HCT116 (cell line): ENCODE results near the gene IL17C. TPM values are rescaled to one million over a fixed set of nuclear protein-coding genes. Genes with fewer than 3 reads are reported as not detected.

Experiments used
- ATAC-seq: fragments of 200-7000 bp; cut with Tn5 transposase; 2 replicates; pipeline ENCODE4 v1.9.1; 2020; ENCODE audit warnings: mild to moderate bottlenecking, moderate library complexity
- BruUV-seq: library from RNA; stranded (reverse); fragments of 400-500 nt; replicated peaks from 2 replicates; lab custom pipeline; 2021; lab: Mats Ljungman, UMichigan
- CTCF ChIA-PET: fragments of 300-600 bp; sonication (Branson Sonifier 250); formaldehyde crosslinking; loops from one replicate; lab custom pipeline; 2021; ENCODE audit warnings: antibody characterized with exemption; lab: Charles Lee
- POLR2A ChIA-PET: fragments of 300-600, 350-600 bp; sonication (Branson Sonifier 250); formaldehyde crosslinking; loops from one replicate; lab custom pipeline; 2021; ENCODE audit warnings: antibody characterized with exemption; lab: Charles Lee
- RAD21 ChIA-PET, 2 experiments: fragments of 300-600 bp; sonication (Branson Sonifier 250); formaldehyde crosslinking; loops; one replicate each; lab custom pipeline; 2023; ENCODE audit warnings: low total read pairs in 2 of 2; ENCODE audit not compliant: uncharacterized antibody in 2 of 2, unreplicated experiment in 2 of 2, low non-redundant PET in 1 of 2; lab: Charles Lee
- DNase-seq: peaks from one replicate; pipeline ENCODE4 v3.0.0-alpha.2; 2010; ENCODE audit warnings: low read depth, low spot score
- H2AFZ ChIP-seq: fragments of 200-600 bp; shearing (Covaris generic), sonication (generic); 2 replicates; pipeline ENCODE4 v1.6.1; 2017; ENCODE audit warnings: low read depth, mixed run types, mixed read lengths, antibody characterized with exemption, low read length; ENCODE audit not compliant: poor library complexity, severe bottlenecking
- H3K27ac ChIP-seq: 2 replicates; pipeline ENCODE4 v1.5.1; 2012; ENCODE audit warnings: low read depth, low read length
- H3K27me3 ChIP-seq: fragments of 200-600 bp; sonication (generic); 2 replicates; pipeline ENCODE4 v1.6.1; 2016; ENCODE audit warnings: mixed run types, low read length, mixed read lengths; ENCODE audit not compliant: insufficient read depth
- H3K36me3 ChIP-seq, 2 experiments: fragments of 200-500 bp in 1 of 2; fragments of 200-600 bp in 1 of 2; sonication (Bioruptor generic) in 1 of 2; sonication (generic) in 1 of 2; 2 replicates each; pipeline versions ENCODE4 v1.5.1 to v1.6.1; 2014 to 2016; ENCODE audit warnings: low read length in 2 of 2, inconsistent platforms in 1 of 2, mixed read lengths in 1 of 2, mixed run types in 1 of 2; ENCODE audit not compliant: insufficient read depth in 2 of 2, control insufficient read depth in 1 of 2
- H3K4me1 ChIP-seq, 2 experiments: fragments of 200-600 bp in 1 of 2; sonication (generic) in 1 of 2; 2 replicates each; pipeline versions ENCODE4 v1.5.1 to v1.6.1; 2012 to 2017; ENCODE audit warnings: low read length in 2 of 2, inconsistent platforms in 1 of 2, mild to moderate bottlenecking in 1 of 2, mixed read lengths in 1 of 2, mixed run types in 1 of 2, moderate library complexity in 1 of 2; ENCODE audit not compliant: insufficient read depth in 2 of 2, control insufficient read depth in 1 of 2
- H3K4me2 ChIP-seq: fragments of 200-600 bp; sonication (generic); 2 replicates; pipeline ENCODE4 v1.6.1; 2017; ENCODE audit warnings: mixed run types, low read length, mixed read lengths
- H3K4me3 ChIP-seq, 2 experiments: fragments of 200-600 bp in 1 of 2; sonication (generic) in 1 of 2; replicated peaks in 1 of 2; 2 replicates each; pipeline ENCODE4 v1.5.1; 2011 to 2016; ENCODE audit warnings: low read length in 2 of 2, control low read depth in 1 of 2, low read depth in 1 of 2, mild to moderate bottlenecking in 1 of 2, mixed read lengths in 1 of 2, mixed run types in 1 of 2
- H3K79me2 ChIP-seq: fragments of 200-600 bp; sonication (generic); 2 replicates; pipeline ENCODE4 v1.6.1; 2017; ENCODE audit warnings: mild to moderate bottlenecking, mixed run types, low read length, moderate library complexity, mixed read lengths; ENCODE audit not compliant: insufficient read depth
- H3K9ac ChIP-seq: fragments of 200-600 bp; sonication (generic); 2 replicates; pipeline ENCODE4 v1.6.1; 2016; ENCODE audit warnings: low read length, mixed read lengths
- H3K9me2 ChIP-seq: fragments of 200-600 bp; sonication (generic), shearing (Covaris generic); 2 replicates; pipeline ENCODE4 v1.6.1; 2017; ENCODE audit warnings: mixed run types, mild to moderate bottlenecking, moderate library complexity; ENCODE audit not compliant: insufficient read depth
- H3K9me3 ChIP-seq, 2 experiments: fragments of 200-500 bp in 1 of 2; fragments of 200-600 bp in 1 of 2; sonication (Bioruptor generic) in 1 of 2; sonication (generic) in 1 of 2; 2 replicates each; pipeline ENCODE4 v1.6.1; 2014 to 2017; ENCODE audit warnings: low read length in 2 of 2, mixed read lengths in 2 of 2, inconsistent platforms in 1 of 2, low read depth in 1 of 2, mild to moderate bottlenecking in 1 of 2, mixed run types in 1 of 2, moderate library complexity in 1 of 2; ENCODE audit not compliant: control insufficient read depth in 1 of 2, insufficient read depth in 1 of 2
- H4K20me1 ChIP-seq: fragments of 200-600 bp; sonication (generic), shearing (Covaris generic); 2 replicates; pipeline ENCODE4 v1.6.1; 2017; ENCODE audit warnings: mixed run types, mild to moderate bottlenecking, moderate library complexity; ENCODE audit not compliant: insufficient read depth
- CBX3 ChIP-seq: IDR thresholded peaks from 2 replicates; pipeline ENCODE4 v1.6.1; 2012; ENCODE audit warnings: low read depth
- CEBPB ChIP-seq: IDR thresholded peaks from 2 replicates; pipeline ENCODE4 v1.6.1; 2012; ENCODE audit warnings: low read depth
- ELF1 ChIP-seq: IDR thresholded peaks from 2 replicates; pipeline ENCODE4 v1.6.1; 2012; ENCODE audit warnings: low read depth, borderline replicate concordance
- EZH2 ChIP-seq: fragments of 200-600 bp; sonication (generic); IDR thresholded peaks from 2 replicates; pipeline ENCODE4 v1.6.1; 2017; ENCODE audit warnings: antibody characterized with exemption, mixed run types
- EZH2phosphoT487 ChIP-seq: fragments of 200-600 bp; IDR thresholded peaks from 2 replicates; pipeline ENCODE4 v1.6.1; 2018; ENCODE audit warnings: antibody characterized with exemption, borderline replicate concordance
- JUND ChIP-seq: IDR thresholded peaks from 2 replicates; pipeline ENCODE4 v1.6.1; 2012
- POLR2AphosphoS5 ChIP-seq: IDR thresholded peaks from 2 replicates; pipeline ENCODE4 v1.6.1; 2011; ENCODE audit warnings: mild to moderate bottlenecking, low read depth, low read length, moderate library complexity
- RAD21 ChIP-seq: IDR thresholded peaks from 2 replicates; pipeline ENCODE4 v1.6.1; 2012; ENCODE audit warnings: low read depth, mild to moderate bottlenecking
- SIN3A ChIP-seq: IDR thresholded peaks from 2 replicates; pipeline ENCODE4 v1.6.1; 2012; ENCODE audit warnings: low read depth
- SRF ChIP-seq: IDR thresholded peaks from 2 replicates; pipeline ENCODE4 v1.6.1; 2012; ENCODE audit warnings: low read depth
- TCF7L2 ChIP-seq: IDR thresholded peaks from 2 replicates; pipeline ENCODE4 v1.7.0; 2011; ENCODE audit warnings: borderline replicate concordance, inconsistent platforms; ENCODE audit not compliant: insufficient read depth, insufficient read length; ENCODE audit errors: extremely low read depth
- YY1 ChIP-seq: IDR thresholded peaks from 2 replicates; pipeline ENCODE4 v1.6.1; 2011; ENCODE audit warnings: low read length, low read depth, moderate library complexity, mild to moderate bottlenecking; ENCODE audit not compliant: insufficient replicate concordance; ENCODE audit errors: extremely low read depth
- ZFX ChIP-seq: fragments of 450-650 bp; IDR thresholded peaks from 2 replicates; pipeline ENCODE4 v1.6.1; 2017
- intact Hi-C: fragments of 100-400 bp; cut with micrococcal nuclease; formaldehyde crosslinking; loops from 2 replicates; pipeline ENCODE4 v1.10.0; 2022
- total RNA-seq: library from RNA; stranded (reverse); gene quantifications from one replicate; pipeline ENCODE4 v1.2.1, GENCODE V29; 2021; ENCODE audit not compliant: unreplicated experiment
- TF ChIP-seq, protein P1 (sequence below): IDR thresholded peaks from 2 replicates; pipeline ENCODE4 v1.6.1; 2012
- TF ChIP-seq, protein P2 (sequence below), 3 experiments: fragments of 200-600 bp in 1 of 3; sonication (generic) in 1 of 3; IDR thresholded peaks in 2 of 3; conservative IDR thresholded peaks in 1 of 3; 2 replicates each; pipeline ENCODE4 v1.5.1; 2012 to 2017; ENCODE audit warnings: low read depth in 2 of 3, low read length in 2 of 3, antibody characterized with exemption in 1 of 3, borderline replicate concordance in 1 of 3, control low read depth in 1 of 3, mild to moderate bottlenecking in 1 of 3, mixed read lengths in 1 of 3, mixed run types in 1 of 3, moderate library complexity in 1 of 3; ENCODE audit not compliant: insufficient read depth in 1 of 3
- TF ChIP-seq, protein P3 (sequence below): IDR thresholded peaks from 2 replicates; pipeline ENCODE4 v1.6.1; 2011; ENCODE audit warnings: mild to moderate bottlenecking, low read length, moderate library complexity; ENCODE audit not compliant: insufficient replicate concordance; ENCODE audit errors: extremely low read depth
- TF ChIP-seq, protein P4 (sequence below): IDR thresholded peaks from 2 replicates; pipeline ENCODE4 v1.6.1; 2012; ENCODE audit warnings: low read depth
- TF ChIP-seq, protein P5 (sequence below): IDR thresholded peaks from 2 replicates; pipeline ENCODE4 v1.6.1; 2012

The IL17C gene
- total RNA-seq, 1 experiment from 2014 or later, result not detected

DNA sequence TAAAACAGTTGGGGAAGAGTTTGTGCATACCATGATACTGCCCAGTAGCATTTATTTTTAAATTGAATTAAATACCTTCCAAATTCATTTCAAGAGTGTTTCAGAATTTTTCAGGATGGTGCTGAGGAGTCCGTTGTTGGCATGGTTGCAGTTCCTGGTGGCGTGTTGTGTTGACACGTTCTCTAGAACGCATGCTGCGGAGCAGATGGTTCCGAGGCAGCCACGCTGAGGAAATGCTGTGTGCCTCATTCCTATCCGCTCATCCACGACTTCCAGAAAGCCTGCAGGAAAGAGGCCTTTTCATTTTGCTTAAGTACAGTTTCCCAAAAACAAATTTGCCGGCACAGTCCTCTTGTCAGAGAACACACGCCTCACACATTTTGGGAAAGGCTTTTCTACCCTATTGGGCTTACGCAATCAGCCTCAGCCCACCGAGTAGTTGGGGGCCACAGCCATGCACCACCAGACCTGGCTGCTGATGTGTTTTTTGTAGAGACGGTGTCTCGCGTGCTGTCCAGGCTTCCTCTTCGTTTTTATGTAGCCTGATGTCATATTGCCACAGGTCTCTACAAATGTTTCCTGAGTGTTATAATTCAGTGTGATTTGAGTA lies 32.1 kb upstream of the IL17C start:
- ATAC-seq (no peak), DNase-seq (no peak)
- peaks cover 28% of the 10 kb centered on the region; the same call in 1 of the 2 replicates for H3K79me2 ChIP-seq
- H4K20me1 ChIP-seq, result no peaks in the 10 kb centered on the region
- TF ChIP-seq, protein P1, sequence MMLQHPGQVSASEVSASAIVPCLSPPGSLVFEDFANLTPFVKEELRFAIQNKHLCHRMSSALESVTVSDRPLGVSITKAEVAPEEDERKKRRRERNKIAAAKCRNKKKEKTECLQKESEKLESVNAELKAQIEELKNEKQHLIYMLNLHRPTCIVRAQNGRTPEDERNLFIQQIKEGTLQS, result no peak
- TF ChIP-seq ZFX (no peak), SIN3A (no peak), ELF1 (no peak), EZH2 (no peak), YY1 (no peak), JUND (no peak), TCF7L2 (no peak), CBX3 (no peak), CEBPB (no peak), RAD21 (no peak), SRF (no peak), EZH2phosphoT487 (no peak), POLR2AphosphoS5 (no peak)
- TF ChIP-seq, protein P2, sequence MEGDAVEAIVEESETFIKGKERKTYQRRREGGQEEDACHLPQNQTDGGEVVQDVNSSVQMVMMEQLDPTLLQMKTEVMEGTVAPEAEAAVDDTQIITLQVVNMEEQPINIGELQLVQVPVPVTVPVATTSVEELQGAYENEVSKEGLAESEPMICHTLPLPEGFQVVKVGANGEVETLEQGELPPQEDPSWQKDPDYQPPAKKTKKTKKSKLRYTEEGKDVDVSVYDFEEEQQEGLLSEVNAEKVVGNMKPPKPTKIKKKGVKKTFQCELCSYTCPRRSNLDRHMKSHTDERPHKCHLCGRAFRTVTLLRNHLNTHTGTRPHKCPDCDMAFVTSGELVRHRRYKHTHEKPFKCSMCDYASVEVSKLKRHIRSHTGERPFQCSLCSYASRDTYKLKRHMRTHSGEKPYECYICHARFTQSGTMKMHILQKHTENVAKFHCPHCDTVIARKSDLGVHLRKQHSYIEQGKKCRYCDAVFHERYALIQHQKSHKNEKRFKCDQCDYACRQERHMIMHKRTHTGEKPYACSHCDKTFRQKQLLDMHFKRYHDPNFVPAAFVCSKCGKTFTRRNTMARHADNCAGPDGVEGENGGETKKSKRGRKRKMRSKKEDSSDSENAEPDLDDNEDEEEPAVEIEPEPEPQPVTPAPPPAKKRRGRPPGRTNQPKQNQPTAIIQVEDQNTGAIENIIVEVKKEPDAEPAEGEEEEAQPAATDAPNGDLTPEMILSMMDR (IDR thresholded peaks at IDR 0.05 in 2 of 3, conservative IDR thresholded peaks at IDR 0.05 in 1 of 3; ENCODE audit: borderline replicate concordance in 1 of 3, insufficient read depth in 1 of 3, low read depth in 2 of 3, low read length in 2 of 3), result no peak
- TF ChIP-seq, protein P3, sequence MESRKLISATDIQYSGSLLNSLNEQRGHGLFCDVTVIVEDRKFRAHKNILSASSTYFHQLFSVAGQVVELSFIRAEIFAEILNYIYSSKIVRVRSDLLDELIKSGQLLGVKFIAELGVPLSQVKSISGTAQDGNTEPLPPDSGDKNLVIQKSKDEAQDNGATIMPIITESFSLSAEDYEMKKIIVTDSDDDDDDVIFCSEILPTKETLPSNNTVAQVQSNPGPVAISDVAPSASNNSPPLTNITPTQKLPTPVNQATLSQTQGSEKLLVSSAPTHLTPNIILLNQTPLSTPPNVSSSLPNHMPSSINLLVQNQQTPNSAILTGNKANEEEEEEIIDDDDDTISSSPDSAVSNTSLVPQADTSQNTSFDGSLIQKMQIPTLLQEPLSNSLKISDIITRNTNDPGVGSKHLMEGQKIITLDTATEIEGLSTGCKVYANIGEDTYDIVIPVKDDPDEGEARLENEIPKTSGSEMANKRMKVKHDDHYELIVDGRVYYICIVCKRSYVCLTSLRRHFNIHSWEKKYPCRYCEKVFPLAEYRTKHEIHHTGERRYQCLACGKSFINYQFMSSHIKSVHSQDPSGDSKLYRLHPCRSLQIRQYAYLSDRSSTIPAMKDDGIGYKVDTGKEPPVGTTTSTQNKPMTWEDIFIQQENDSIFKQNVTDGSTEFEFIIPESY, result no peak
- TF ChIP-seq, protein P4, sequence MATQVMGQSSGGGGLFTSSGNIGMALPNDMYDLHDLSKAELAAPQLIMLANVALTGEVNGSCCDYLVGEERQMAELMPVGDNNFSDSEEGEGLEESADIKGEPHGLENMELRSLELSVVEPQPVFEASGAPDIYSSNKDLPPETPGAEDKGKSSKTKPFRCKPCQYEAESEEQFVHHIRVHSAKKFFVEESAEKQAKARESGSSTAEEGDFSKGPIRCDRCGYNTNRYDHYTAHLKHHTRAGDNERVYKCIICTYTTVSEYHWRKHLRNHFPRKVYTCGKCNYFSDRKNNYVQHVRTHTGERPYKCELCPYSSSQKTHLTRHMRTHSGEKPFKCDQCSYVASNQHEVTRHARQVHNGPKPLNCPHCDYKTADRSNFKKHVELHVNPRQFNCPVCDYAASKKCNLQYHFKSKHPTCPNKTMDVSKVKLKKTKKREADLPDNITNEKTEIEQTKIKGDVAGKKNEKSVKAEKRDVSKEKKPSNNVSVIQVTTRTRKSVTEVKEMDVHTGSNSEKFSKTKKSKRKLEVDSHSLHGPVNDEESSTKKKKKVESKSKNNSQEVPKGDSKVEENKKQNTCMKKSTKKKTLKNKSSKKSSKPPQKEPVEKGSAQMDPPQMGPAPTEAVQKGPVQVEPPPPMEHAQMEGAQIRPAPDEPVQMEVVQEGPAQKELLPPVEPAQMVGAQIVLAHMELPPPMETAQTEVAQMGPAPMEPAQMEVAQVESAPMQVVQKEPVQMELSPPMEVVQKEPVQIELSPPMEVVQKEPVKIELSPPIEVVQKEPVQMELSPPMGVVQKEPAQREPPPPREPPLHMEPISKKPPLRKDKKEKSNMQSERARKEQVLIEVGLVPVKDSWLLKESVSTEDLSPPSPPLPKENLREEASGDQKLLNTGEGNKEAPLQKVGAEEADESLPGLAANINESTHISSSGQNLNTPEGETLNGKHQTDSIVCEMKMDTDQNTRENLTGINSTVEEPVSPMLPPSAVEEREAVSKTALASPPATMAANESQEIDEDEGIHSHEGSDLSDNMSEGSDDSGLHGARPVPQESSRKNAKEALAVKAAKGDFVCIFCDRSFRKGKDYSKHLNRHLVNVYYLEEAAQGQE, result no peak
- TF ChIP-seq, protein P5, sequence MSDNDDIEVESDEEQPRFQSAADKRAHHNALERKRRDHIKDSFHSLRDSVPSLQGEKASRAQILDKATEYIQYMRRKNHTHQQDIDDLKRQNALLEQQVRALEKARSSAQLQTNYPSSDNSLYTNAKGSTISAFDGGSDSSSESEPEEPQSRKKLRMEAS, result no peak
- intact Hi-C loops, result no loop called here
- no peak overlapping the region for H3K4me2 ChIP-seq
- no peaks in the 10 kb centered on the region for H3K9me3 ChIP-seq
- H3K27me3 ChIP-seq, result no peaks in the 10 kb centered on the region
- CTCF ChIA-PET, result no interaction called here
- peaks cover 32 to 50% of the 10 kb centered on the region in 2 experiments; a peak in 3 of 4 replicates for H3K36me3 ChIP-seq
- no peaks in the 10 kb centered on the region for H3K4me1 ChIP-seq
- no peak overlapping the region for H3K9ac ChIP-seq
- H3K27ac ChIP-seq, result no peak overlapping the region
- RAD21 ChIA-PET, result no interaction called here
- H2AFZ ChIP-seq, result no peak overlapping the region
- no TSS peak for BruUV-seq
- POLR2A ChIA-PET, result no interaction called here
- no peak overlapping the region for H3K4me3 ChIP-seq
- H3K9me2 ChIP-seq, result no peaks in the 10 kb centered on the region
